IMR-90 (cell line): ENCODE results near the gene GPR152. TPM values are rescaled to one million over a fixed set of nuclear protein-coding genes. Genes with fewer than 3 reads are reported as not detected.
A peak's percentile ranks its signal among the peaks of the same experiment; 100 is the strongest.

ENCODE experiments used
- ATAC-seq: fragments of 200-7000 bp; cut with Tn5 transposase; 2 replicates; pipeline ENCODE4 v1.9.1; 2020; ENCODE audit warnings: low read depth, mild to moderate bottlenecking, moderate library complexity
- Bru-seq: library from RNA; stranded (reverse); fragments of 400-500 nt; gene quantifications from one replicate; lab custom pipeline; 2021; lab: Mats Ljungman, UMichigan
- BruChase-seq, 2 experiments: library from RNA; stranded (reverse); fragments of 400-500 nt; gene quantifications; one replicate each; lab custom pipeline; 2021; lab: Mats Ljungman, UMichigan
- BruUV-seq: library from RNA; stranded (reverse); fragments of 400-500 nt; replicated peaks from 2 replicates; lab custom pipeline; 2021; lab: Mats Ljungman, UMichigan
- CTCF ChIA-PET: fragments of 300-600 bp; formaldehyde crosslinking; extraction: SDS; loops from one replicate; lab custom pipeline; 2021; ENCODE audit warnings: antibody characterized with exemption; lab: Yijun Ruan, JAX
- POLR2A ChIA-PET: fragments of 300-600 bp; sonication (Branson Sonifier 250); formaldehyde crosslinking; loops from one replicate; lab custom pipeline; 2022; ENCODE audit warnings: antibody characterized with exemption; ENCODE audit not compliant: unreplicated experiment; lab: Charles Lee
- DNase-seq: peaks from one replicate; pipeline ENCODE4 v3.0.0; 2013
- H2AFZ ChIP-seq: replicated peaks from 2 replicates; pipeline ENCODE3; 2013; ENCODE audit warnings: low read length, mild to moderate bottlenecking; ENCODE audit not compliant: poor library complexity
- H2AK5ac ChIP-seq: 2 replicates; pipeline ENCODE4 v1.6.1; 2013; ENCODE audit warnings: low read depth, low read length, inconsistent platforms
- H2AK9ac ChIP-seq: replicated peaks from 2 replicates; pipeline ENCODE3; 2013; ENCODE audit warnings: mild to moderate bottlenecking, low read depth, low read length, moderate library complexity; ENCODE audit not compliant: poor library complexity
- H2BK120ac ChIP-seq: 2 replicates; pipeline ENCODE4 v1.6.1; 2013; ENCODE audit warnings: low read depth, low read length, inconsistent platforms
- H2BK15ac ChIP-seq: 3 replicates; pipeline ENCODE4 v1.6.1; 2013; ENCODE audit warnings: low read depth, low read length, inconsistent platforms
- H2BK20ac ChIP-seq: 2 replicates; pipeline ENCODE4 v1.6.1; 2013; ENCODE audit warnings: low read depth, mild to moderate bottlenecking, inconsistent platforms, low read length, moderate library complexity
- H2BK5ac ChIP-seq: 2 replicates; pipeline ENCODE4 v1.6.1; 2013; ENCODE audit warnings: mild to moderate bottlenecking, low read depth, low read length, inconsistent platforms; ENCODE audit not compliant: poor library complexity, severe bottlenecking
- H3K14ac ChIP-seq: replicated peaks from 2 replicates; pipeline ENCODE4 v1.6.1; 2013; ENCODE audit warnings: low read depth, low read length, inconsistent platforms
- H3K18ac ChIP-seq: 2 replicates; pipeline ENCODE4 v1.6.1; 2013; ENCODE audit warnings: low read depth, low read length, control low read depth
- H3K23ac ChIP-seq: 2 replicates; pipeline ENCODE4 v1.6.1; 2013; ENCODE audit warnings: low read depth, low read length, inconsistent platforms
- H3K27ac ChIP-seq: 2 replicates; pipeline ENCODE4 v1.5.1; 2013; ENCODE audit warnings: mild to moderate bottlenecking, control low read depth, low read length; ENCODE audit not compliant: insufficient read depth
- H3K27me3 ChIP-seq: 2 replicates; pipeline ENCODE4 v1.6.1; 2013; ENCODE audit warnings: low read length; ENCODE audit not compliant: control insufficient read depth, insufficient read depth
- H3K36me3 ChIP-seq: 2 replicates; pipeline ENCODE4 v1.6.1; 2013; ENCODE audit warnings: low read length, mixed read lengths; ENCODE audit not compliant: control insufficient read depth, insufficient read depth
- H3K4ac ChIP-seq: 2 replicates; pipeline ENCODE4 v1.6.1; 2013; ENCODE audit warnings: low read depth, low read length, inconsistent platforms
- H3K4me1 ChIP-seq: 2 replicates; pipeline ENCODE4 v1.6.1; 2013; ENCODE audit warnings: low read length, mixed read lengths; ENCODE audit not compliant: control insufficient read depth, insufficient read depth
- H3K4me2 ChIP-seq: 2 replicates; pipeline ENCODE4 v1.6.1; 2013; ENCODE audit warnings: low read depth, mild to moderate bottlenecking, control low read depth, low read length, moderate library complexity
- H3K4me3 ChIP-seq: 2 replicates; pipeline ENCODE4 v1.5.1; 2013; ENCODE audit warnings: low read depth, mild to moderate bottlenecking, control low read depth, low read length, moderate library complexity; ENCODE audit not compliant: insufficient read depth
- H3K56ac ChIP-seq: 2 replicates; pipeline ENCODE4 v1.6.1; 2013; ENCODE audit warnings: low read length, inconsistent platforms; ENCODE audit not compliant: insufficient read depth; ENCODE audit errors: extremely low read depth
- H3K79me1 ChIP-seq, 2 experiments: 2 replicates each; pipeline ENCODE4 v1.6.1; 2013; ENCODE audit warnings: low read length in 2 of 2, inconsistent platforms in 1 of 2, low read depth in 1 of 2
- H3K9ac ChIP-seq: 2 replicates; pipeline ENCODE4 v1.6.1; 2013; ENCODE audit warnings: low read depth, low read length, control low read depth
- H3K9me1 ChIP-seq: 2 replicates; pipeline ENCODE4 v1.6.1; 2013; ENCODE audit warnings: low read length, inconsistent platforms; ENCODE audit not compliant: insufficient read depth
- H3K9me3 ChIP-seq: 2 replicates; pipeline ENCODE4 v1.6.1; 2013; ENCODE audit warnings: low read length; ENCODE audit not compliant: control insufficient read depth, insufficient read depth
- H4K20me1 ChIP-seq: 2 replicates; pipeline ENCODE4 v1.6.1; 2013; ENCODE audit warnings: low read length, inconsistent platforms; ENCODE audit not compliant: insufficient read depth
- H4K5ac ChIP-seq: 2 replicates; pipeline ENCODE4 v1.6.1; 2013; ENCODE audit warnings: mild to moderate bottlenecking, low read depth, low read length, control low read depth
- H4K8ac ChIP-seq, 2 experiments: 2 replicates each; pipeline ENCODE4 v1.6.1; 2013; ENCODE audit warnings: low read depth in 2 of 2, low read length in 2 of 2, control low read depth in 1 of 2, inconsistent platforms in 1 of 2
- H4K91ac ChIP-seq: 2 replicates; pipeline ENCODE4 v1.6.1; 2013; ENCODE audit warnings: low read depth, low read length, inconsistent platforms; ENCODE audit not compliant: insufficient read depth
- BHLHE40 ChIP-seq: fragments of 150-350 bp; IDR thresholded peaks from 2 replicates; pipeline ENCODE4 v1.6.1; 2016; ENCODE audit warnings: mild to moderate bottlenecking, low read depth, low read length
- FOS ChIP-seq: fragments of 150-350 bp; IDR thresholded peaks from 2 replicates; pipeline ENCODE4 v1.6.1; 2016; ENCODE audit warnings: low read depth, low read length
- MAFK ChIP-seq: IDR thresholded peaks from 2 replicates; pipeline ENCODE4 v1.6.1; 2012; ENCODE audit warnings: low read depth, low read length, improper control_type of control experiment
- MAZ ChIP-seq: IDR thresholded peaks from 2 replicates; pipeline ENCODE4 v1.6.1; 2012; ENCODE audit warnings: low read depth, mild to moderate bottlenecking, low read length, improper control_type of control experiment, moderate library complexity, borderline replicate concordance
- NFE2L2 ChIP-seq: fragments of 150-350 bp; IDR thresholded peaks from 2 replicates; pipeline ENCODE4 v1.6.1; 2016; ENCODE audit warnings: low read depth, mild to moderate bottlenecking, low read length
- POLR2A ChIP-seq: IDR thresholded peaks from 2 replicates; pipeline ENCODE4 v1.6.1; 2012; ENCODE audit warnings: mild to moderate bottlenecking, low read depth, low read length
- SMC3 ChIP-seq: fragments of 150-350 bp; IDR thresholded peaks from 2 replicates; pipeline ENCODE4 v1.6.1; 2016; ENCODE audit warnings: low read depth, mild to moderate bottlenecking, antibody characterized with exemption, low read length, moderate library complexity
- WGBS, 2 experiments: methylation state at CpG; one replicate each; pipeline versions ENCODE4 v1.1.5 to v1.1.7; 2013; ENCODE audit warnings: missing lambda C conversion rate in 2 of 2; ENCODE audit not compliant: insufficient read length in 1 of 2; ENCODE audit errors: extremely low coverage in 2 of 2; 5-methylcytosine and 5-hydroxymethylcytosine counted together
- dilution Hi-C: fragments of 300-500 bp; cut with HindIII; formaldehyde crosslinking; loops from one replicate; pipeline ENCODE4 v1.14.3; 2018; ENCODE audit warnings: low sequenced_read_pairs; ENCODE audit not compliant: unreplicated experiment
- in situ Hi-C: fragments of 300-500 bp; cut with MboI; formaldehyde crosslinking; loops from 3 replicates; pipeline ENCODE4 v1.14.3; 2019; ENCODE audit warnings: low sequenced_read_pairs, inconsistent platforms, mixed read lengths
- intact Hi-C: fragments of 100-400 bp; cut with micrococcal nuclease; formaldehyde crosslinking; loops from 2 replicates; pipeline ENCODE4 v1.10.0; 2022
- long read RNA-seq: library from polyadenylated mRNA; unstranded; transcript quantifications from one replicate; pipeline ENCODE4 v2.0.0, GENCODE V29; 2021; ENCODE audit not compliant: unreplicated experiment
- polyA plus RNA-seq, 3 experiments: library from polyadenylated mRNA; depleted of rRNA; stranded (reverse); fragments of >200 nt; gene quantifications; 2 replicates each; pipeline ENCODE4 v1.2.3, GENCODE V29; 2012; ENCODE audit warnings: low replicate concordance in 1 of 3
- total RNA-seq: library from RNA; depleted of rRNA; stranded (reverse); fragments of >200 nt; gene quantifications from 2 replicates; pipeline ENCODE4 v1.2.3, GENCODE V29; 2012; rRNA removed
- TF ChIP-seq, protein P1 (sequence below): fragments of 150-350 bp; IDR thresholded peaks from 2 replicates; pipeline ENCODE4 v1.6.1; 2017; ENCODE audit warnings: mild to moderate bottlenecking, antibody characterized with exemption, low read length, low read depth
- TF ChIP-seq, protein P2 (sequence below): fragments of 150-350 bp; IDR thresholded peaks from 2 replicates; pipeline ENCODE4 v1.6.1; 2016; ENCODE audit warnings: low read depth, mild to moderate bottlenecking, low read length, moderate library complexity, borderline replicate concordance

Gene GPR152
- total RNA-seq, result not detected in 2 replicates
- polyA plus RNA-seq (2012; rRNA removed), result not detected in 2 replicates
- polyA plus RNA-seq (2012; cell fraction: cytosol; rRNA removed), result not detected in 2 replicates
- not detected in 2 replicates for polyA plus RNA-seq (2012; cell fraction: nucleus; rRNA removed; ENCODE audit: low replicate concordance)
- Bru-seq, nascent RNA, result not detected
- not detected for BruChase-seq, experiment 1, labeled RNA remaining after a 6-hour chase
- not detected for BruChase-seq, experiment 2, labeled RNA remaining after a 2-hour chase
- long read RNA-seq, result 0 reads

DNA sequence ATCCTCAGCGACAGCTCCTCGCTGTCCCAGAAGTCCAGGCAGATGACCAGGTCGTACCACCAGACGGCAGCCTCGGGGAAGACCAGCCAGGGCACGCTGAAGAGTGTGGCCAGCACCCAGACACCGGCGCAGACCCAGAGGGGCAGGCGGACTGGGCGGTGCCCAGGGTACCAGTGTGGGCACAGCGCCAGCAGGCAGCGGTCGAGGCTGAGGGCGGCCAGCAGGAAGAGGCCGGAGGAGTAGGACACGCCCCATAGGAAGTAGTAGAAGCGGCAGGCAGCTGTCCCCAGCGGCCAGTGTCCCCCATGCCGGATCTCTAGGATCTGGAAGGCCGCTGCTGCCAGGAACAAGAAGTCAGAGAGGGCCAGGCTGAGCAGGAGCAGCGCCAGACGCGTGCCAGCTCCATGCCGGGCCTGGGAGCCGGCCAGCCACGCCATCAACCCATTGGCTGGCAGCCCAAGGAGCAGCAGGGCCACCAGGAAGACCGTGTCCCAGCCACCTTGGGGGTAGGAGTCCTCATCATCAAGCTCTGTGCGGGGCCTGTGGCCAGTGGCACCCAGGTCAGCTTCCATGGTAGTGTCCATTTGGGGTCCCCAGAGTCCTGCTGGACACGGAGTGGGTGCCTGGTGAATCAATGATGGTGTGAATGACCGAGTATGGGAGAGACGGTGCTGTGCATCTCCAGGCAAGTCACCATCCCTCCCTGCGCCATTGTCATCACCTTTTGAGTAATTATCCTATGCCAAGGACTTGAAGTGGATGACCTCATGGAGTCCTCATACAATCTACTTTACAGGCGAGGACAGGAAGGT, at the start of gene GPR152:
Gene GPR152, minus strand, starts transcription at position 589 of the 812 bp plus-strand sequence. Its CDS starts 5 bp downstream, at position 584.
- Histone ChIP-seq H2BK20ac (no peak within 1 kb of the TSS), H2AK9ac (no peak within 1 kb of the TSS), H3K27me3 (peaks cover 23% of the 10 kb centered on the region; the same call in 1 of the 2 replicates), H3K9me1 (no peaks in the 10 kb centered on the region), H3K4ac (no peak within 1 kb of the TSS), H3K27ac (no peak within 1 kb of the TSS), H4K91ac (no peak within 1 kb of the TSS), H3K9me3 (no peaks in the 10 kb centered on the region), H3K79me1 (no peaks in the 10 kb centered on the region), H3K4me2 (no peak within 1 kb of the TSS), H3K56ac (no peak within 1 kb of the TSS), H2AK5ac (no peak within 1 kb of the TSS), H2BK15ac (no peak within 1 kb of the TSS), H4K20me1 (no peaks in the 10 kb centered on the region), H3K18ac (no peak within 1 kb of the TSS), H3K14ac (no peak within 1 kb of the TSS), H2AFZ (peak within 1 kb of the TSS; percentile 58), H4K8ac (no peak within 1 kb of the TSS), H3K36me3 (no peaks in the 10 kb centered on the region), H3K4me1 (no peaks in the 10 kb centered on the region), H3K9ac (no peak within 1 kb of the TSS), H2BK120ac (no peak within 1 kb of the TSS), H4K5ac (no peak within 1 kb of the TSS), H3K23ac (no peak within 1 kb of the TSS), H2BK5ac (no peak within 1 kb of the TSS), H3K4me3 (no peak within 1 kb of the TSS)
- ChIA-PET CTCF (no interaction called here), POLR2A (no interaction called here)
- TF ChIP-seq MAZ (no peak), NFE2L2 (no peak), BHLHE40 (no peak), MAFK (no peak), FOS (no peak), SMC3 (no peak), POLR2A (no peak)
- TF ChIP-seq, protein P1, sequence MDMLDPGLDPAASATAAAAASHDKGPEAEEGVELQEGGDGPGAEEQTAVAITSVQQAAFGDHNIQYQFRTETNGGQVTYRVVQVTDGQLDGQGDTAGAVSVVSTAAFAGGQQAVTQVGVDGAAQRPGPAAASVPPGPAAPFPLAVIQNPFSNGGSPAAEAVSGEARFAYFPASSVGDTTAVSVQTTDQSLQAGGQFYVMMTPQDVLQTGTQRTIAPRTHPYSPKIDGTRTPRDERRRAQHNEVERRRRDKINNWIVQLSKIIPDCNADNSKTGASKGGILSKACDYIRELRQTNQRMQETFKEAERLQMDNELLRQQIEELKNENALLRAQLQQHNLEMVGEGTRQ, result no peak
- TF ChIP-seq, protein P2, sequence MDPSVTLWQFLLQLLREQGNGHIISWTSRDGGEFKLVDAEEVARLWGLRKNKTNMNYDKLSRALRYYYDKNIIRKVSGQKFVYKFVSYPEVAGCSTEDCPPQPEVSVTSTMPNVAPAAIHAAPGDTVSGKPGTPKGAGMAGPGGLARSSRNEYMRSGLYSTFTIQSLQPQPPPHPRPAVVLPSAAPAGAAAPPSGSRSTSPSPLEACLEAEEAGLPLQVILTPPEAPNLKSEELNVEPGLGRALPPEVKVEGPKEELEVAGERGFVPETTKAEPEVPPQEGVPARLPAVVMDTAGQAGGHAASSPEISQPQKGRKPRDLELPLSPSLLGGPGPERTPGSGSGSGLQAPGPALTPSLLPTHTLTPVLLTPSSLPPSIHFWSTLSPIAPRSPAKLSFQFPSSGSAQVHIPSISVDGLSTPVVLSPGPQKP, result no peak
- BruUV-seq, result no TSS peak
- ATAC-seq (no peak), DNase-seq (no peak)
- intact Hi-C loops, result no loop called here
- dilution Hi-C loops, result no loop called here
- WGBS, 2 experiments, result 85% methylated on average over 28 of the region's 33 CpGs; no CpG with 5 or more reads in 1 of the 2 experiments
- in situ Hi-C loops, result no loop called here
